Psoas muscle (tissue), 8 donors: ENCODE measurements around the gene PTPN9. TPM values are rescaled to one million over a fixed set of nuclear protein-coding genes. Genes with fewer than 3 reads are reported as not detected.
"Not testable (repeated sequence)": the region's sequence is repeated elsewhere in the genome, so short reads cannot be mapped to it uniquely, and the experiment has no call there.

Experiments
- ATAC-seq, 4 donors: fragments of 200-7000 bp; cut with Tn5 transposase; one replicate each; pipeline ENCODE4 v1.9.1; 2020; ENCODE audit warnings: moderate library complexity in 3 of 4, mild to moderate bottlenecking in 2 of 4
- DNase-seq, 2 donors: peaks; one replicate each; pipeline ENCODE4 v3.0.0-alpha.2; 2020
- H3K27ac ChIP-seq: fragments of 200-600 bp; one replicate; pipeline ENCODE4 v1.8.0; 2022
- H3K27me3 ChIP-seq, 3 donors: fragments of 200-600 bp in 1 of 3; one replicate each; pipeline versions ENCODE4 v1.6.1 to v1.8.0; 2013 to 2022; ENCODE audit warnings: low read length in 2 of 3, mild to moderate bottlenecking in 2 of 3, moderate library complexity in 1 of 3; ENCODE audit not compliant: insufficient read depth in 3 of 3
- H3K36me3 ChIP-seq, 2 donors: fragments of 200-600 bp in 1 of 2; one replicate each; pipeline versions ENCODE4 v1.6.1 to v1.8.0; 2013 to 2022; ENCODE audit warnings: low read depth in 1 of 2, mild to moderate bottlenecking in 1 of 2, moderate library complexity in 1 of 2; ENCODE audit not compliant: insufficient read depth in 1 of 2
- H3K4me1 ChIP-seq: fragments of 200-600 bp; one replicate; pipeline ENCODE4 v1.8.0; 2022
- H3K4me3 ChIP-seq: fragments of 200-600 bp; one replicate; pipeline ENCODE4 v1.8.0; 2022; ENCODE audit warnings: mild to moderate bottlenecking
- H3K9me3 ChIP-seq: fragments of 200-600 bp; one replicate; pipeline ENCODE4 v1.8.0; 2022
- WGBS, 3 donors: extraction: QIAGEN DNeasy Blood & Tissue Kit; methylation state at CpG; one replicate each; pipeline versions ENCODE4 v1.1.6 to v1.1.7; 2013; 5-methylcytosine and 5-hydroxymethylcytosine counted together
- intact Hi-C, 2 donors: fragments of 100-400 bp; cut with DNase I; formaldehyde crosslinking; loops; one replicate each; pipeline versions ENCODE4 v1.11.0 to v1.14.2; 2022
- polyA plus RNA-seq, 3 donors: library from polyadenylated mRNA; stranded (reverse); fragments of 200-250 nt; gene quantifications; one replicate each; pipeline ENCODE4 v1.2.3, GENCODE V29; 2013
- total RNA-seq, 4 donors: library from RNA; stranded (reverse); fragmentation: NEBNext Ultra II Directional in 2 of 4; extraction: Animal tissue kit (Norgen Biotek cat#: 25700) in 2 of 4; gene quantifications; one replicate each; pipeline versions ENCODE4 v1.2.1 to v1.2.4, GENCODE V29; 2021 to 2023
- TF ChIP-seq, protein P1 (sequence below): fragments of 200-600 bp; IDR thresholded peaks from one replicate; pipeline ENCODE4 v1.8.0; 2022; ENCODE audit warnings: antibody characterized with exemption
- donor health status: healthy with polysubstance abuse.
- donor health status: DM: no; HTN: no; CAD: no; lungs with moderate emphysema.
- donor health status: Bipolar disorder and iron deficiency.
- donor health status: healthy.
- donor health status: DM: yes; HTN: yes; CAD: no.
- donor health status: DM: no; HTN: no; CAD: no.
- donor health status: DM: no; HTN: no; CAD: no.
- donor health status: DM: yes; HTN: yes; CAD: no.

PTPN9 gene
- total and polyA plus RNA-seq, 7 donors, result 2.3 to 6.9 (median 5.5) TPM

DNA sequence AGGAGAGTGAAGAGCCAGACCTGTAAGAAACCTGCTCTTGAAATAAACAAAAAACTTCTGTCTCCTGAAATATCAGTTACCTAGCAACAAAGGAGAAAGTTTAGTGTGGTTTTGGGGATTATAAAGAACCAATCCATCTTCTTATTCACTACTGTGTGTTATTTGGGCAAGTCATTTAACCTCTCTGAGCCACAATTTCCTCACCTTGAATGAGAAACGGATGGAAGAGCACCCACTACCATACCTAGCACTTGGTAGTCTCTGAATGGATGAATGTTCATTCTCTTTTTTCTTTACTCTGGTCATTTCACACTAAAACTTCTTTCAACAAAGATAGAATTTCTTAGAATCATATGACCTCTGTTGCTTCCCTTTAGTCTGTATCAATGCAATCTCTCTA, 45.2 kb downstream of the PTPN9 start:
- WGBS, 3 donors, result 88 to 100% (median 90%) methylated on average over 1 of the region's 1 CpG
- Histone ChIP-seq H3K4me1 (peaks cover 26% of the 10 kb centered on the region), H3K27me3 (no peaks in the 10 kb centered on the region), H3K27ac (no peak overlapping the region), H3K36me3 (no peaks in the 10 kb centered on the region), H3K9me3 (no peaks in the 10 kb centered on the region), H3K4me3 (no peak overlapping the region)
- TF ChIP-seq, protein P1, sequence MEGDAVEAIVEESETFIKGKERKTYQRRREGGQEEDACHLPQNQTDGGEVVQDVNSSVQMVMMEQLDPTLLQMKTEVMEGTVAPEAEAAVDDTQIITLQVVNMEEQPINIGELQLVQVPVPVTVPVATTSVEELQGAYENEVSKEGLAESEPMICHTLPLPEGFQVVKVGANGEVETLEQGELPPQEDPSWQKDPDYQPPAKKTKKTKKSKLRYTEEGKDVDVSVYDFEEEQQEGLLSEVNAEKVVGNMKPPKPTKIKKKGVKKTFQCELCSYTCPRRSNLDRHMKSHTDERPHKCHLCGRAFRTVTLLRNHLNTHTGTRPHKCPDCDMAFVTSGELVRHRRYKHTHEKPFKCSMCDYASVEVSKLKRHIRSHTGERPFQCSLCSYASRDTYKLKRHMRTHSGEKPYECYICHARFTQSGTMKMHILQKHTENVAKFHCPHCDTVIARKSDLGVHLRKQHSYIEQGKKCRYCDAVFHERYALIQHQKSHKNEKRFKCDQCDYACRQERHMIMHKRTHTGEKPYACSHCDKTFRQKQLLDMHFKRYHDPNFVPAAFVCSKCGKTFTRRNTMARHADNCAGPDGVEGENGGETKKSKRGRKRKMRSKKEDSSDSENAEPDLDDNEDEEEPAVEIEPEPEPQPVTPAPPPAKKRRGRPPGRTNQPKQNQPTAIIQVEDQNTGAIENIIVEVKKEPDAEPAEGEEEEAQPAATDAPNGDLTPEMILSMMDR, result no peak
- no peak for DNase-seq
- ATAC-seq, result no peak
- intact Hi-C loops, result no loop called here

DNA sequence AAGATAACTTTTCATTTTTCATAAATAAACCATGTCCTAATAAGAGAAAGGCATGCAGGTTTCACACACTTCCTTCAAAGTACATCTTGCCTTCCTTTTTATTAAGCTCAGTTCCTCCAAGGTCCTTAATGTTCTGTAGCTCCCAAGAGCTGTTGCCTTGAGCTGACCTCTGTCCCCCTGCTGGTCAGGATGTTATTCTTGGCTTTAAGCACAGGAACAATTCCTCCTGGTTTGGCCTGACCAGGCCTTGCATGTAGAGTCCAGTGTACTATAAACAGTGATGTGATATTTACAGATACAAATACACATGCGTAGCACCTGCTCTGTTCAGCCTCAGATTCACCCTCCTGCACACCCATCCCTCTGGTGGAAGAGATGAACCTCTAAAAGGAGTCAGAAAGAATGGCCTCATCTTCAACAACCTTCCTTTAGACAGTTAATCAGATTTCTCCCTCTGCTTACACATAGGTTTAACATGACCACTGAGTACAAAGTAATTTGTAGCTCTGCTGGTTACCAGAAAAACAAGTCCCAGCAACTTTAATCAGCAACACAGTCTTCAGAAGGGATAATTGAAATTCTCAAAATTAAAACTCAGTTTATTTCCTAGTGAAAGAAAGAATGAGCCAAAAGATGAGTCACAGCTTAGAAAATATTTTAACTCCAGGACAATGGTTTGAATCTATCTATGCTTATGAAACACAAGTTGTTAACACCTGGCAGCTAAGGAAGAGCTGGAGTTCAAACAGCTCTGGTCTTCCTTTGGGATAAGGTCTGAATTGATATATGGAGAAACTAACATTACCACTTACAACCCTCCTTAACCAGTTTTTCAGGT, 46.5 kb downstream of the PTPN9 start:
- peak overlapping the region; percentile 27 for H3K27ac ChIP-seq
- intact Hi-C loops, result no loop called here
- H3K4me1 ChIP-seq, result peaks cover 26% of the 10 kb centered on the region
- no peak overlapping the region for H3K4me3 ChIP-seq
- DNase-seq (peak; percentile 55 to 76), ATAC-seq (peak; percentile 75 to 95 (median 91))
- H3K9me3 ChIP-seq, result no peaks in the 10 kb centered on the region
- no peaks in the 10 kb centered on the region for H3K27me3 ChIP-seq
- TF ChIP-seq, protein P1, result peak; percentile 45
- no peaks in the 10 kb centered on the region for H3K36me3 ChIP-seq
- WGBS, 3 donors, result 5 to 13% (median 9%) methylated on average over 1 of the region's 1 CpG

DNA sequence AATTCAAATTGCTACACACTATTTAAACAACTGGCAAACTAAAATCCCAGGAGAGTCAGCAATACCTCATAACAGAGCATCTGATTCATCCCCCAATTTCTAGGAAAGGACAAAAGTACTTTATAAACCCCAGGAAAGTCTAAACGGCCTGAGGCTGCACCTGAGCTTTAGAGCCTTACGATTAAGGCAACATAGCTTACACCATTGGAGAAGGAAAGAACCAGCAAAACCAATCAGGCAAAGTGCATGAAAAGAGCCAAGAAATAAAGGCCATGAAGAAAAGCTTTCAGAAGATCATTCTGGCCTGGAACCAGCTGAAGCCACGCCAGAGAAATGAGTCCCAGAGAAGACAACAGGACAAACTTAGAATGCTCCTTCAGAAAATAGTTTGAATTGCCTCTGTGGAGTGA, 48.1 kb downstream of the PTPN9 start:
- Histone ChIP-seq H3K36me3 (peaks cover 3 to 10% of the 10 kb centered on the region in 2 donors), H3K4me3 (no peak overlapping the region), H3K4me1 (peaks cover 26% of the 10 kb centered on the region), H3K27ac (peak overlapping the region; percentile 62), H3K27me3 (no peaks in the 10 kb centered on the region), H3K9me3 (no peaks in the 10 kb centered on the region)
- TF ChIP-seq, protein P1, result no peak
- peak in 2 of 4 donors; percentile 32 to 56 for ATAC-seq
- WGBS, 3 donors, result 17 to 29% (median 18%) methylated on average over 3 of the region's 3 CpGs
- peak; percentile 75 to 86 for DNase-seq
- intact Hi-C loops, result no loop called here

DNA sequence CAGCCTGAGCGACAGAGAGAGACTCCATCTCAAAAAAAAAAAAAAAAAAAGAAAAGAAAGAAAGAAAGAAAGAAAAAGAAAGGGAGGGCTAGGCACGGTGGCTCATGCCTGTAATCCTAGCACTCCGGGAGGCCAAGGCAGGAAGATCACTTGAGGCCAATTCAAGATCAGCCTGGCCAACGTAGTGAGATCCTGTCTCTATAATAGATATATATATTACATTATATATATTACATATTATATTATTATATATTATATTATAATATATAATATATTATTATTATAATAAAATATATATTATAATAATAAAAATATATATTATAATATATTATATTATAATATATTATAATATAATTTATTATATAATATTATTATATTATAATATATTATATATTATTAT, 48.9 kb downstream of the PTPN9 start:
- H3K36me3 ChIP-seq, result peaks cover 3 to 19% of the 10 kb centered on the region in 2 donors
- intact Hi-C loops, result no loop called here

GRCh38 chr15:75525756-75526155, 53.4 kb downstream of the PTPN9 start:
- not testable (repeated sequence) for H3K4me1 ChIP-seq, ATAC-seq, H3K4me3 ChIP-seq, H3K27ac ChIP-seq, DNase-seq, H3K9me3 ChIP-seq, H3K27me3 ChIP-seq
- peaks cover 8 to 60% of the 10 kb centered on the region in 2 donors for H3K36me3 ChIP-seq
- intact Hi-C loops, result loop anchor here in 1 of 2 donors (5.0 to 10.0 kb wide), 2 partner anchors 69 to 148 kb away; no protein-coding TSS in a partner anchor
- 91 to 94% (median 93%) methylated on average over 3 of the region's 3 CpGs for WGBS, 3 donors

More for the DNA sequence above, 48.9 kb downstream of the PTPN9 start:
- DNase-seq (no peak), ATAC-seq (no peak)
- Histone ChIP-seq H3K27ac (no peak overlapping the region), H3K4me1 (peaks cover 26% of the 10 kb centered on the region), H3K9me3 (no peaks in the 10 kb centered on the region), H3K27me3 (no peaks in the 10 kb centered on the region), H3K4me3 (no peak overlapping the region)
- TF ChIP-seq, protein P1, result no peak
- WGBS, 3 donors, result 72 to 92% (median 89%) methylated on average over 4 of the region's 4 CpGs
